Body of pancreas (tissue), 4 donors: Measurements from ENCODE around the gene SMIM1.

ENCODE experiments used
- CTCF ChIP-seq, 7 experiments: fragments of 450-650 bp in 4 of 7; fragments of 200-600 bp in 3 of 7; sonication (generic) in 3 of 7; IDR thresholded peaks; one replicate each; pipeline ENCODE4 v1.5.1; 2016 to 2019; ENCODE audit warnings: antibody characterized with exemption in 7 of 7
- POLR2A ChIP-seq, 3 donors: fragments of 450-650 bp; IDR thresholded peaks; one replicate each; pipeline ENCODE4 v1.6.1; 2016; ENCODE audit warnings: antibody characterized with exemption in 3 of 3, mild to moderate bottlenecking in 2 of 3

GRCh38 chr1:3771108-3772026, 1.2 kb upstream of the SMIM1 start:
- TF ChIP-seq CTCF (IDR thresholded peaks at IDR 0.05) (no peak), POLR2A (IDR thresholded peaks at IDR 0.05) (no peak)
